ENCODE results near the gene MFRP. TPM values are rescaled to one million over a fixed set of nuclear protein-coding genes. Genes with fewer than 3 reads are reported as not detected.
A peak's percentile ranks its signal among the peaks of the same experiment; 100 is the strongest.

The MFRP gene
- total and polyA plus RNA-seq, 9 of the 15 experiments (the other 6 are each of a cell fraction or from before 2014, with no cell fraction given), result not detected

DNA sequence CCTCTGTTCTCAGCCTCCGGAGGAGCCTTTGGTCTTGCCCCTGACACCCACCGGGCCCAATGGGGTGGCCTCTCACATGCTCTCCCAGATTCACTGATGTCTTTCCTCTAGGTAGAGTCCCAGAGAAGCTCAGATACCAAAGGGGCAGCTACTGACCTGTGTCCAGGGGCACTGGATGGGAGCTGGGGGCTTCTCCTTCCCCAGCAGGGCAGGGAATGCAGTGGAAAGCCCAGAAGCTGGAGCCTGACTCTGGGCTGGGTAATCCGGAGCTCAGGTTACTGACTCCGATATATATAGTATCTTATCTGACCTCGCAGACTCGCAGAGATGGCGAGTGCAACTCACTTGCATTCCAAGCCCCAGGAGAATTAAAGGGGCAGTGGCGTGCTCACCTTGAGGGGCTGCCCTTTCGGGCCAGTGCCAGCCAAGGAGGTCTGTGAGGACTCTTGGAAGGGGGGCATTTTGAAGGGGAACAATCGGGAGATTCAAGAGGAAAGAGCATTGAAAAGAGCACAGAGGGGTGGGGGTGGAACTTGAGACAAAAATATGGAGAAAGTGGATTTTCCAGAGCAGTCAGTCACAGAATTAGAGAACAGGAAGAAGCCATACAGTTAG, 32.5 kb upstream of the MFRP start (continued):
- TF ChIP-seq, protein P1, sequence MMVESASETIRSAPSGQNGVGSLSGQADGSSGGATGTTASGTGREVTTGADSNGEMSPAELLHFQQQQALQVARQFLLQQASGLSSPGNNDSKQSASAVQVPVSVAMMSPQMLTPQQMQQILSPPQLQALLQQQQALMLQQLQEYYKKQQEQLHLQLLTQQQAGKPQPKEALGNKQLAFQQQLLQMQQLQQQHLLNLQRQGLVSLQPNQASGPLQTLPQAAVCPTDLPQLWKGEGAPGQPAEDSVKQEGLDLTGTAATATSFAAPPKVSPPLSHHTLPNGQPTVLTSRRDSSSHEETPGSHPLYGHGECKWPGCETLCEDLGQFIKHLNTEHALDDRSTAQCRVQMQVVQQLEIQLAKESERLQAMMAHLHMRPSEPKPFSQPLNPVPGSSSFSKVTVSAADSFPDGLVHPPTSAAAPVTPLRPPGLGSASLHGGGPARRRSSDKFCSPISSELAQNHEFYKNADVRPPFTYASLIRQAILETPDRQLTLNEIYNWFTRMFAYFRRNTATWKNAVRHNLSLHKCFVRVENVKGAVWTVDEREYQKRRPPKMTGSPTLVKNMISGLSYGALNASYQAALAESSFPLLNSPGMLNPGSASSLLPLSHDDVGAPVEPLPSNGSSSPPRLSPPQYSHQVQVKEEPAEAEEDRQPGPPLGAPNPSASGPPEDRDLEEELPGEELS (CRISPR knock-in tag; IDR thresholded peaks at IDR 0.05; ENCODE audit: borderline replicate concordance), result no peak
- TF ChIP-seq TRIM28 (IDR thresholded peaks at IDR 0.05) (no peak), CBFA2T2 (conservative IDR thresholded peaks at IDR 0.05) (peak; percentile 61), DACH1 (IDR thresholded peaks at IDR 0.05; ENCODE audit: partially characterized antibody) (no peak), HDAC6 (IDR thresholded peaks at IDR 0.05; ENCODE audit: low read depth, low read length) (no peak), RBBP5 (IDR thresholded peaks at IDR 0.05; ENCODE audit: borderline replicate concordance, insufficient read depth, low read length, poor library complexity, severe bottlenecking) (peak; percentile 49), FOXP1 (CRISPR knock-in tag; IDR thresholded peaks at IDR 0.05) (no peak), GABPB1 (CRISPR knock-in tag; IDR thresholded peaks at IDR 0.05) (no peak), ZNF184 (CRISPR knock-in tag; IDR thresholded peaks at IDR 0.05) (no peak), FOXJ2 (tag; IDR thresholded peaks at IDR 0.05) (no peak), KDM1A (IDR thresholded peaks at IDR 0.05) (no peak), SAFB2 (IDR thresholded peaks at IDR 0.05; ENCODE audit: borderline replicate concordance, low read depth, low read length, severe bottlenecking) (no peak), ZNF253 (CRISPR knock-in tag; conservative IDR thresholded peaks at IDR 0.05) (no peak), ZNF41 (CRISPR knock-in tag; conservative IDR thresholded peaks at IDR 0.05) (no peak)
- TF ChIP-seq, protein P2, sequence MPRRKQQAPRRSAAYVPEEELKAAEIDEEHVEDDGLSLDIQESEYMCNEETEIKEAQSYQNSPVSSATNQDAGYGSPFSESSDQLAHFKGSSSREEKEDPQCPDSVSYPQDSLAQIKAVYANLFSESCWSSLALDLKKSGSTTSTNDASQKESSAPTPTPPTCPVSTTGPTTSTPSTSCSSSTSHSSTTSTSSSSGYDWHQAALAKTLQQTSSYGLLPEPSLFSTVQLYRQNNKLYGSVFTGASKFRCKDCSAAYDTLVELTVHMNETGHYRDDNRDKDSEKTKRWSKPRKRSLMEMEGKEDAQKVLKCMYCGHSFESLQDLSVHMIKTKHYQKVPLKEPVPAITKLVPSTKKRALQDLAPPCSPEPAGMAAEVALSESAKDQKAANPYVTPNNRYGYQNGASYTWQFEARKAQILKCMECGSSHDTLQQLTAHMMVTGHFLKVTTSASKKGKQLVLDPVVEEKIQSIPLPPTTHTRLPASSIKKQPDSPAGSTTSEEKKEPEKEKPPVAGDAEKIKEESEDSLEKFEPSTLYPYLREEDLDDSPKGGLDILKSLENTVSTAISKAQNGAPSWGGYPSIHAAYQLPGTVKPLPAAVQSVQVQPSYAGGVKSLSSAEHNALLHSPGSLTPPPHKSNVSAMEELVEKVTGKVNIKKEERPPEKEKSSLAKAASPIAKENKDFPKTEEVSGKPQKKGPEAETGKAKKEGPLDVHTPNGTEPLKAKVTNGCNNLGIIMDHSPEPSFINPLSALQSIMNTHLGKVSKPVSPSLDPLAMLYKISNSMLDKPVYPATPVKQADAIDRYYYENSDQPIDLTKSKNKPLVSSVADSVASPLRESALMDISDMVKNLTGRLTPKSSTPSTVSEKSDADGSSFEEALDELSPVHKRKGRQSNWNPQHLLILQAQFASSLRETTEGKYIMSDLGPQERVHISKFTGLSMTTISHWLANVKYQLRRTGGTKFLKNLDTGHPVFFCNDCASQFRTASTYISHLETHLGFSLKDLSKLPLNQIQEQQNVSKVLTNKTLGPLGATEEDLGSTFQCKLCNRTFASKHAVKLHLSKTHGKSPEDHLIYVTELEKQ (CRISPR knock-in tag; IDR thresholded peaks at IDR 0.05), result no peak
- TF ChIP-seq, protein P3, sequence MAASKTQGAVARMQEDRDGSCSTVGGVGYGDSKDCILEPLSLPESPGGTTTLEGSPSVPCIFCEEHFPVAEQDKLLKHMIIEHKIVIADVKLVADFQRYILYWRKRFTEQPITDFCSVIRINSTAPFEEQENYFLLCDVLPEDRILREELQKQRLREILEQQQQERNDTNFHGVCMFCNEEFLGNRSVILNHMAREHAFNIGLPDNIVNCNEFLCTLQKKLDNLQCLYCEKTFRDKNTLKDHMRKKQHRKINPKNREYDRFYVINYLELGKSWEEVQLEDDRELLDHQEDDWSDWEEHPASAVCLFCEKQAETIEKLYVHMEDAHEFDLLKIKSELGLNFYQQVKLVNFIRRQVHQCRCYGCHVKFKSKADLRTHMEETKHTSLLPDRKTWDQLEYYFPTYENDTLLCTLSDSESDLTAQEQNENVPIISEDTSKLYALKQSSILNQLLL (CRISPR knock-in tag; IDR thresholded peaks at IDR 0.05; ENCODE audit: borderline replicate concordance), result no peak
- TF ChIP-seq, protein P4, sequence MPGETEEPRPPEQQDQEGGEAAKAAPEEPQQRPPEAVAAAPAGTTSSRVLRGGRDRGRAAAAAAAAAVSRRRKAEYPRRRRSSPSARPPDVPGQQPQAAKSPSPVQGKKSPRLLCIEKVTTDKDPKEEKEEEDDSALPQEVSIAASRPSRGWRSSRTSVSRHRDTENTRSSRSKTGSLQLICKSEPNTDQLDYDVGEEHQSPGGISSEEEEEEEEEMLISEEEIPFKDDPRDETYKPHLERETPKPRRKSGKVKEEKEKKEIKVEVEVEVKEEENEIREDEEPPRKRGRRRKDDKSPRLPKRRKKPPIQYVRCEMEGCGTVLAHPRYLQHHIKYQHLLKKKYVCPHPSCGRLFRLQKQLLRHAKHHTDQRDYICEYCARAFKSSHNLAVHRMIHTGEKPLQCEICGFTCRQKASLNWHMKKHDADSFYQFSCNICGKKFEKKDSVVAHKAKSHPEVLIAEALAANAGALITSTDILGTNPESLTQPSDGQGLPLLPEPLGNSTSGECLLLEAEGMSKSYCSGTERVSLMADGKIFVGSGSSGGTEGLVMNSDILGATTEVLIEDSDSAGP (CRISPR knock-in tag; IDR thresholded peaks at IDR 0.05), result peak; percentile 93
- TF ChIP-seq, protein P5, sequence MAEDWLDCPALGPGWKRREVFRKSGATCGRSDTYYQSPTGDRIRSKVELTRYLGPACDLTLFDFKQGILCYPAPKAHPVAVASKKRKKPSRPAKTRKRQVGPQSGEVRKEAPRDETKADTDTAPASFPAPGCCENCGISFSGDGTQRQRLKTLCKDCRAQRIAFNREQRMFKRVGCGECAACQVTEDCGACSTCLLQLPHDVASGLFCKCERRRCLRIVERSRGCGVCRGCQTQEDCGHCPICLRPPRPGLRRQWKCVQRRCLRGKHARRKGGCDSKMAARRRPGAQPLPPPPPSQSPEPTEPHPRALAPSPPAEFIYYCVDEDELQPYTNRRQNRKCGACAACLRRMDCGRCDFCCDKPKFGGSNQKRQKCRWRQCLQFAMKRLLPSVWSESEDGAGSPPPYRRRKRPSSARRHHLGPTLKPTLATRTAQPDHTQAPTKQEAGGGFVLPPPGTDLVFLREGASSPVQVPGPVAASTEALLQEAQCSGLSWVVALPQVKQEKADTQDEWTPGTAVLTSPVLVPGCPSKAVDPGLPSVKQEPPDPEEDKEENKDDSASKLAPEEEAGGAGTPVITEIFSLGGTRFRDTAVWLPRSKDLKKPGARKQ (CRISPR knock-in tag; IDR thresholded peaks at IDR 0.05), result no peak

Data from K562 (cell line).